Measurements from ENCODE around the gene RILPL1.
"Not testable (repeated sequence)": the region's sequence is repeated elsewhere in the genome, so short reads cannot be mapped to it uniquely, and the experiment has no call there.

RILPL1 gene

GRCh38 chr12:123543541-123543940 lies 10.0 kb upstream of the RILPL1 start:
- H3K9me3 Mint-ChIP-seq (ENCODE audit: low read depth): no peaks in the 10 kb centered on the region
- H3K4me1 Mint-ChIP-seq (ENCODE audit: low read depth): no peaks in the 10 kb centered on the region
- H3K4me3 Mint-ChIP-seq: no peak overlapping the region
- no peaks in the 10 kb centered on the region for H3K36me3 Mint-ChIP-seq
- H3K27ac Mint-ChIP-seq: no peak overlapping the region
- H3K27me3 Mint-ChIP-seq: no peaks in the 10 kb centered on the region

- H3K36me3 Mint-ChIP-seq: no peaks in the 10 kb centered on the region
- no peak overlapping the region for H3K4me3 Mint-ChIP-seq
- H3K27ac Mint-ChIP-seq: no peak overlapping the region
- no peaks in the 10 kb centered on the region for H3K4me1 Mint-ChIP-seq (ENCODE audit: low read depth)
- no peaks in the 10 kb centered on the region for H3K27me3 Mint-ChIP-seq
- no peaks in the 10 kb centered on the region for H3K9me3 Mint-ChIP-seq (ENCODE audit: low read depth)
Observed at GRCh38 chr12:123540899-123541662, 7.6 kb upstream of the RILPL1 start.

GRCh38 chr12:123535952-123536351 lies 2.4 kb upstream of the RILPL1 start:
- H3K36me3 Mint-ChIP-seq; H3K9me3 Mint-ChIP-seq (ENCODE audit: low read depth); H3K27ac Mint-ChIP-seq; H3K27me3 Mint-ChIP-seq: not testable (repeated sequence)
- Mint-ChIP-seq H3K4me1 (ENCODE audit: low read depth) (peaks cover 17% of the 10 kb centered on the region), H3K4me3 (peak overlapping the region; percentile 38)

GRCh38 chr12:123532808-123533649 lies 490 bp downstream of the RILPL1 start:
- H3K9me3 Mint-ChIP-seq (ENCODE audit: low read depth): no peaks in the 10 kb centered on the region
- H3K36me3 Mint-ChIP-seq: no peaks in the 10 kb centered on the region
- peak overlapping the region; percentile 87 for H3K4me3 Mint-ChIP-seq
- H3K27ac Mint-ChIP-seq: peak overlapping the region; percentile 77
- peaks cover 19% of the 10 kb centered on the region for H3K4me1 Mint-ChIP-seq (ENCODE audit: low read depth)
- H3K27me3 Mint-ChIP-seq: no peaks in the 10 kb centered on the region

- Mint-ChIP-seq H3K4me3 (peak overlapping the region; percentile 87), H3K9me3 (ENCODE audit: low read depth) (no peaks in the 10 kb centered on the region), H3K4me1 (ENCODE audit: low read depth) (peaks cover 19% of the 10 kb centered on the region), H3K27me3 (no peaks in the 10 kb centered on the region), H3K36me3 (peaks cover 2% of the 10 kb centered on the region), H3K27ac (no peak overlapping the region)
Observed at GRCh38 chr12:123532019-123532418, 1.5 kb downstream of the RILPL1 start.

DNA sequence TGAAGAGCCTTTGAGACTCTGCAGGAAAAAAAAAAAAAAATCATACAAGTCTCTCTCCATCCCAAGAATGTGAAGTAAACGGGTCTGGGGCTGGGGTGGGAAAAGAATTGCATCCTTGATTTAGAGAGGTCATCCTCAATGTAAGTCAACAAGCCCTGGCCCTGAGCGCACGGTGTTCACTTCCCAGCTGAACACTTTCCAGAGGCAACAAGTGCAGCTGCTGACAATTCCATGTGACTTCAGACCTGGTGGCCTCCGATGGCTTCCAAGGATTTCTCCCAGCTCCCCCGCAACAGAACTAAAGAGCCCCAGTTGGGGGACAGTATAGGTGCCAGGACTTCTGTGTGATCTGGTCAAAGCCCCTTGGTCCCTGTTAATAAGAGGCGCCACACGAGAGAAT lies 2.4 kb downstream of the RILPL1 start:
- peaks cover 2% of the 10 kb centered on the region for H3K36me3 Mint-ChIP-seq
- H3K9me3 Mint-ChIP-seq (ENCODE audit: low read depth): no peaks in the 10 kb centered on the region
- H3K4me1 Mint-ChIP-seq (ENCODE audit: low read depth): peaks cover 19% of the 10 kb centered on the region
- no peak overlapping the region for H3K4me3 Mint-ChIP-seq
- H3K27me3 Mint-ChIP-seq: no peaks in the 10 kb centered on the region
- H3K27ac Mint-ChIP-seq: no peak overlapping the region

GRCh38 chr12:123530668-123531067 lies 2.9 kb downstream of the RILPL1 start:
- H3K27me3 Mint-ChIP-seq: no peaks in the 10 kb centered on the region
- peaks cover 2% of the 10 kb centered on the region for H3K36me3 Mint-ChIP-seq
- H3K9me3 Mint-ChIP-seq (ENCODE audit: low read depth): no peaks in the 10 kb centered on the region
- H3K4me1 Mint-ChIP-seq (ENCODE audit: low read depth): peaks cover 19% of the 10 kb centered on the region
- no peak overlapping the region for H3K27ac Mint-ChIP-seq
- peak overlapping the region; percentile 11 for H3K4me3 Mint-ChIP-seq

- Mint-ChIP-seq H3K36me3 (peaks cover 2% of the 10 kb centered on the region), H3K4me3 (no peak overlapping the region), H3K4me1 (ENCODE audit: low read depth) (peaks cover 19% of the 10 kb centered on the region), H3K9me3 (ENCODE audit: low read depth) (no peaks in the 10 kb centered on the region), H3K27me3 (no peaks in the 10 kb centered on the region), H3K27ac (no peak overlapping the region)
Observed at GRCh38 chr12:123529686-123530085, 3.8 kb downstream of the RILPL1 start.

GRCh38 chr12:123528858-123529257 lies 4.7 kb downstream of the RILPL1 start:
- Mint-ChIP-seq H3K4me1 (ENCODE audit: low read depth) (peaks cover 15% of the 10 kb centered on the region), H3K4me3 (no peak overlapping the region), H3K36me3 (peaks cover 2% of the 10 kb centered on the region), H3K9me3 (ENCODE audit: low read depth) (no peaks in the 10 kb centered on the region), H3K27me3 (no peaks in the 10 kb centered on the region), H3K27ac (no peak overlapping the region)

DNA sequence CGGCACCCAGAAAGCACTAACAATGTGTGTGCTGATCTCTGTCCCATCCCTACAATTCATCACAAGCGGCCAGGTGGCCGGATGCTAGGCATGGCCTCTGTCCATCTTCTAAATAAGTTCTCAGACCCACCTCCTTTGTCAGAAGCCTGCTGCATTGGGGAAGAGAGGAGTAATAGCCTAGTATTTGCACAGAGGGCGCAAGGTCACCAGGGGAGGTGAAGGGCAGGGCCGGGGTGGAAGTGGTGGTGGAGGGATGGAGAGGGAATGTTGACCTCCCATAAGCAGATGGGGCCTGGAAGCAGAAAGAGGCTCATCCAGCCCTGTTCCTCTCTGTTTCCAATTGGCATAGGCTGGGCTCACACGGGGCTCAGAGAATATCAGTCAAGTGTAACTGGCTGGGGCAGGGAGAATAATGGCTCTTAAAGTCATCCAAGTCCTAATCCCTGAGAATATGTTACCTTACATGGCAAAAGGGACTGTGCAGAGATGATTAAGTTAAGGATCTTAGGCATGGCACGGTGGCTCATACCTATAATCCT lies 6.9 kb downstream of the RILPL1 start:
- Mint-ChIP-seq H3K27me3 (no peaks in the 10 kb centered on the region), H3K27ac (no peak overlapping the region), H3K4me3 (no peak overlapping the region), H3K36me3 (peaks cover 2% of the 10 kb centered on the region), H3K9me3 (ENCODE audit: low read depth) (no peaks in the 10 kb centered on the region), H3K4me1 (ENCODE audit: low read depth) (peaks cover 3% of the 10 kb centered on the region)

DNA sequence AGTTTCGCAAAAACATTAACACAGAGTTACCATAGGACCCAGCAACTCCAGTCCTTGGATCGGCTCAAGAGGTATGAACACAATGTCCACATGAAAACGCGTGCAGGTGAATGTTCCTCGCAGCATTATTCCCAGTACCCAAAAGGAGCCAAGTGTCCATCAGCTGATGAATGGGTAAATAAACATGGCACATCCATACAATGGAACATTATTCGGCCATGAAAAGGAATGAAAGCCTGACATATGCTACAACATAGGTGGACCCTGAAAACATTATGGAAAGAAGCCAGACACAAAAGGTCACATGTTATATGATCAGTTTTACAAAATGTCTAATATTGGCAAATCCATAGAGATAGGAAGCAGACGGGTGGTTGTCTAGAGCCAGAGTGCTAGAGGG lies 9.1 kb downstream of the RILPL1 start:
- H3K4me1 Mint-ChIP-seq (ENCODE audit: low read depth): no peaks in the 10 kb centered on the region
- no peak overlapping the region for H3K27ac Mint-ChIP-seq
- H3K36me3 Mint-ChIP-seq: peaks cover 5% of the 10 kb centered on the region
- H3K27me3 Mint-ChIP-seq: no peaks in the 10 kb centered on the region
- H3K9me3 Mint-ChIP-seq (ENCODE audit: low read depth): no peaks in the 10 kb centered on the region
- H3K4me3 Mint-ChIP-seq: no peak overlapping the region

- Mint-ChIP-seq H3K9me3 (ENCODE audit: low read depth) (no peaks in the 10 kb centered on the region), H3K4me3 (no peak overlapping the region), H3K36me3 (peaks cover 5% of the 10 kb centered on the region), H3K27me3 (no peaks in the 10 kb centered on the region), H3K4me1 (ENCODE audit: low read depth) (no peaks in the 10 kb centered on the region), H3K27ac (no peak overlapping the region)
Observed at GRCh38 chr12:123523518-123523917, 10.0 kb downstream of the RILPL1 start.

GRCh38 chr12:123522164-123522563 lies 11.4 kb downstream of the RILPL1 start:
- no peak overlapping the region for H3K4me3 Mint-ChIP-seq
- no peaks in the 10 kb centered on the region for H3K4me1 Mint-ChIP-seq (ENCODE audit: low read depth)
- no peaks in the 10 kb centered on the region for H3K27me3 Mint-ChIP-seq
- no peak overlapping the region for H3K27ac Mint-ChIP-seq
- peaks cover 5% of the 10 kb centered on the region for H3K36me3 Mint-ChIP-seq
- no peaks in the 10 kb centered on the region for H3K9me3 Mint-ChIP-seq (ENCODE audit: low read depth)

GRCh38 chr12:123520567-123521474 lies 12.7 kb downstream of the RILPL1 start:
- Mint-ChIP-seq H3K27ac (no peak overlapping the region), H3K4me1 (ENCODE audit: low read depth) (no peaks in the 10 kb centered on the region), H3K36me3 (peaks cover 8% of the 10 kb centered on the region), H3K9me3 (ENCODE audit: low read depth) (no peaks in the 10 kb centered on the region), H3K27me3 (no peaks in the 10 kb centered on the region), H3K4me3 (no peak overlapping the region)
